NCI-H128 (cell line): ENCODE results near the gene CFAP300.

Experiments used
- DNase-seq: peaks from one replicate; lab custom pipeline; 2025; ENCODE audit not compliant: unreplicated experiment; lab: John Stamatoyannopoulos, UW

CFAP300 gene

DNA sequence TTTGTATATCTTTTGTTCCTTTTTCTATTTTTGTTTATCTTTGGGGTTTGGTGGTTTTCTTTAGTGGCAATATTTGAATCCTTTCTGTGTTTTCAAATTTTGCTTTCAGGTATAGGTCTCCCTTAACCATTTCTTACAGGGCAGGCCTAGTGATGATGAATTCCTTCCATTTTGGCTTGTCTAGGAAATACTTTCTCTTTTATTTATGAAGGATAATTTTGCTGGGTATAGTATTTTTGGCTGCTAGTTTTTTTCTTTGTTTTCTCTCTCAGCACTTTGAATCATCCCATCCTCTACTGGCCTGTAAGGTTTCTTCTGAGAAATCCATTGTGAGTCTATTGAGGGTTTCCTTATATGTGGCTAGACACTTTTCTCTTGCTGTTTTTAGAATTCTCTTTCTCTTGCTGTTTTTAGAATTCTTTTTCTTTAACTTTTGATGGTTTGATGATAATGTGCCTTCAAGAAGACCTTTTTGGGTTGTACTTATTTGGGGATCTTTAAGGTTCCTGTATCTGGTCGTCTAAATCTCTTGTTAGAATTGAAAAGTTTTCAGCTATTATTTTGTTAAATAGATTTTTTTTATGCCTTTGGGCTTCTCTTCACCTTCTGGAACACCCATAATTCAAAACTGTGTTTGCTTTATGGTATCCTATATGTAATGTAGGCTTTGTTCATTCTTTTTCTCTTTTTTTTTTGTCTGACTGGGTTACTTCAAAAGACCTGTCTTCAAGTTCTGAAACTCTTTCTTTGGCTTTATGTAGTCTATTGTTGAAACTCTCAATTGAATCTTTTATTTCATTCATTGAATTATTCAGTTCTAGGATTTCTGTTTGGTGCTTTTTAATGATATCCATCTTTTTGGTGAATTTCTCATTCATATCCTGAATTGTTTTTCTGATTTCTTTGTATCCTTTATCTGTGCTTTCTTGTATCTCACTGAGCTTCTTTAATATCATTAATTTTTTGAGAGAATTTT is 24.5 kb downstream of the CFAP300 start:
- no peak for DNase-seq

DNA sequence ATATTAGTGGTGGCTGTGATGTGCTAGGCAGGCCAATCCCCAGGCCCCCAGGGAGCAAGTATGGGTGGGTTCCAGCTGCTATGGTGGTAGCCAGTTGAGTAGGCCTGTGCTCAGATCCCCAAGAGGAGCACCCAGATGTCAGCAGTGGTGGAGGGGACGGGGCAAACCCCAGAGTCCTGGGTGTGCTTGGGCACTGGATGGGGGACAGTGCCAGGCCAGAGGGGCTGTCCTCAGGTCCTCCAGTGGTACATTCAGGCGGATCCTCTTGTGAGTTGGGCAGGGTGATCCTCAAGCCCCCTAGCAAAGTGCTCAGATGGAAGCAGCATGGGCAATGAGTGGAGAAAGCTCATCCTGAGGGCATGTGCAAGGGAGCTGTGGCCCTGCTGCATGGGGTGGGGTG is 26.0 kb downstream of the CFAP300 start:
- no peak for DNase-seq

DNA sequence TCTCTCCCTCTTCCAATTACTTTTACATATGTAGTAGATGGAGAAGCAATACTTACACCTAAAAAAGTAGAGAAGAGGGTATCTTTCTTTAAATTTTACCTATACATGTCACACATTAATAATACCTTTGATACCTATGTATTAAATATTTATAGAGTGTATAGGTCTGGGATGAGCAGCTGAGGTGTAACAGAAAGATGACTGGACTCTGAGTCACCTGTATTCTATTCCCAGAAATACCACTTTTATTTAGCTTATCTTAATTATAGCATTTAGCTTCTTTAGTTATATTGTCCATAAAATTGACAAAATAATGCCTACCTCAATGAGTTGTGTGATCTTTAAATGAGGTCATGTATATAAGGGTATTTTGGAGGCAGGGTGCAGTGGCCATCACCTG is 32.4 kb downstream of the CFAP300 start:
- no peak for DNase-seq

DNA sequence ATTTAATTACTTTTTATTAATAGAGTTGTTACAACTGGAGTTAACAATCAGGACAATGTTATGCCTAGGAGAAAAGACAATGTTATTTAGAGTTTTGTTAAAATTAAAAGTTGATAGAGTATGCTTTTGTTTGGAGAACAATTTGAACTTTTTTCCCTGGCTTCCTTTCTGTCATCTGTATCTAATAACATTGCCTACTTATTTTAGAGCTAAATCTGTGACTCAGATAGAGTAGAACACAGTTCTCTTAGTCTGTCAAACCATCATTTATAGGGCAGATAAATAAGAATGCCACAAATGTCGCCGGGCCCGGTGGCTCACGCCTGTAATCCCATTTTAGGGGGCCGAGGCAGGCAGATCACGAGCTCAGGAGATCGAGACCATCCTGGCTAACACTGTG is 34.1 kb downstream of the CFAP300 start:
- DNase-seq: no peak

DNA sequence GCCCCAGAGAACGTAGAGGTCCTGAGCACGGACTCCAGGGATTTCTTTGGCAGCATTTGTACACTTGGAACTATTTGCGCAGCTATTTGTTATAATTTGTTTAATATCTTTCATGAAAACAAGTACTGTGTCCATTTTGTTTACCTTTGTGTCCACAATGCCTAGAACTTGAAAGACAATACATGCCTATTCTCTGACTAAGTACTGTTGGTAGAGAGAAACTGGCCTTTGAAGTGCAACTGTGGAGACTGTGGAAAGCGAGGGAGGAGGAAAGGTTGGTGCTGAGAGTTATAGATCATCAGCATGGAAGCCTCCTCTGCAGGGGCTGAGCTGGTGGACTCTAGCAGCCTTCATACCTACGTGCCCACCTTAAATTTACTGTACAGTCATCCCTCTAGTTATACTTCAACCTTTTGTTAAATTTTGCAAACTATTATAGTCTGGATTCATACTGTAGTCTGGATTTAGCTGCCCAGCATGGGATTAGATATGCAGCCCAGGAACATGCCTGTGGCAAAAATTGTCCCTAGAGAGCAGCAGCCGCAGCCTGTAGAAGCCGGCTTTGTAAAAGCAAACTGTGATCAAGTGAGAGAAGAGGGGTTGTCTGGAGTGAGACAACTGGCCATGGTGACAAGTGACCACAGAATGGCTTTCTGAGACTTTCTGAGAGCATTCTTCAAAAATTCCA is 38.8 kb downstream of the CFAP300 start:
- no peak for DNase-seq

DNA sequence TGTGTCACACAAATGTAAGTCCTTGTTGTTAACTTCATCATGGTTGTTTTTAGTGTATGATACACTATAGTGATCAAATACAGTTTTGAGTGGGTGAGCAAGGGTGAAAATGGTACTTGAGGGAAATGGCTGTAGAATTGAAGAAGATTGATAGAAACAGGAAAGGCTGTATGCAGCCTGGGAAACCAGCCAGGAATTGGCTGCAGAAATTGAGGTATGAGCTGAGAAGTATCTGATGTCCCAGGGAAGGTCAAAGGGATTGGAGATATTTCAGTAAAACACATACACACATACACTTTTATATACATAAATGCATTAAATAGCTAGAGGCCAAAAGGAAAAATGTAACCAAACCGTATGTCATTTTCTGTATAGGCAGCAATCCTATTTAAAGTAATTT is 49.9 kb downstream of the CFAP300 start:
- no peak for DNase-seq

DNA sequence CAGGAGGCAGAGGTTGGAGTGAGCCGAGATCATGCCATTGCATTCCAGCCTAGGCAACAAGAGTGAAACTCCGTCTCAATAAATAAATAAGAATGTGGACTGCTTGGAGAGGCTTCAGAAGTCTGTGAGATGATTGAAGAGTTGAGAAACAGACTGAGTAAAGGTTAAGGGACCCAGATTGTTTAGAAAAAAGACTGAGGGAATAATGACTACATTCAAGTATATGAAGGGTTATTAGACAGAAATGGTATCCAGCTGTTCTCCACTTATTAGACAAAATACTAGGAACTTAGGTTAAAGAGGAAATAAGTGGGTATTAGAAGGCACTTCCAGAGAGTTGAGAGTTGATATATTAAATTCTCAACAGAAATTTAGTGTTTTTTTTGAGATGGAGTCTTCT is 52.5 kb downstream of the CFAP300 start:
- DNase-seq: no peak

DNA sequence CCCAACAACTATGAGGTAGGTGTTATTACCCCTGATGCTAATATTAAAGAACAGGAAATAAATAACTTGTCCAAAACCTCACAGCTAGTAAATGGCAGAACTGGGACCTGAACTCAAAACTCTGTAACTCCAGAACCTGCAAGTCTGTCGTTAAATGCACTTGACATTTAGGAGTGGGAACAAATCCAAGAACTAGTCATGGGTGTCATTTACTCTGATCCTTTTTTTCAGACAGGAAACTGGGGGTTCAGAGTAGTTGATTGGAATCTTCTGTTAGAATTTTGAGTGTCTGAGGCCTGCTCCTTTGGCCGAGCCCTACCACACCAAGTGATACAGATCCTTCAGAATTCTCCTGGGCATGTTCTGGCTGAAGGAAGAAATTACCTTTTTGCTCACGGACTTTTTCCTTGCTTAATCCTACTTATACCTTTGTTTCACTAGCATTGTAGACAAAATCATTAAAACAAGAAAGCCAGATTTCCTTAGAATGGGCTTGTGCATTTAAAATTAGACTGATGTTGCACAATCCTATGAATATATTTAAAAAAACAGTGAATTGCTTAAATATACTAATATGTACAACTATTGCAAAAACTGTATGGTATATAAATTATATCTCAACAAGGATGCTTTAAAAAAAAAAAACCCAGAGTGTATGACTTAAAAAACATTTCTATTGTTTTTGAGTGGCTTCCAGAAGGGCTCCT is 61.6 kb downstream of the CFAP300 start:
- no peak for DNase-seq

DNA sequence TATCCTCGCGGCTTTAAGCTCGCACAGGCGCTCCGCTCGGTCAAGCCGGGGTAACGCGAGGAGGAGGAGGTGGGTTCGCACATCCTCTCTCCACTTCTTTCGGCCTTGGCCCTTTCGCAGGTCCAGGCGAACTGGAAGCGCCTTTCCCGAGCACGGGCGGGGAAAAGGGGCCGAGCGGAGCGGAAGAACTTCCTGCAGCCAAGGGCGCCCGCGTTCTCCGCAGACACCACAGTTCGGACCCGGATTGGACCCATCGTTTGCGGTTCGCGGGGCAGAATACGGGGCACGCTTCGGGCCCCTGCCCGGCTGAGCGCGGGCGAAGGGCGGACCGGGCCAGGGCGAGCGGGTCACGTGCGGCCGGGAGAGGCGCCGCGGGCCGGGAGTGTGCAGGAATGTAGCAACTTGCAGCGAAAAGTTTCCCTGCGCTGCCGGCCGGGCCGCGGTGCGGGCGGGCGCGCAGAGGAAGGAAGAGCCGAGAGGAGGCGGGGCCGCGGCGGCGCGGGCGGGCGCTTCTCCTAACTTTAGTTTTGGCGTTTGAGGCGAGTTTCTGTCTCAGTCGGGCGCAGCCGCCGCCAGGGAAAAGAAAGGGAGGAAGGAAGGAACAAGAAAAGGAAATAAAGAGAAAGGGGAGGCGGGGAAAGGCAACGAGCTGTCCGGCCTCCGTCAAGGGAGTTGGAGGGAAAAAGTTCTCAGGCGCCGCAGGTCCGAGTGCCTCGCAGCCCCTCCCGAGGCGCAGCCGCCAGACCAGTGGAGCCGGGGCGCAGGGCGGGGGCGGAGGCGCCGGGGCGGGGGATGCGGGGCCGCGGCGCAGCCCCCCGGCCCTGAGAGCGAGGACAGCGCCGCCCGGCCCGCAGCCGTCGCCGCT is 62.9 kb downstream of the CFAP300 start, which contains the start of gene YAP1:
YAP1 (plus strand) TSS at position 552 of the 865 bp plus-strand sequence. CDS start 402 bp downstream, outside the sequence.
- no peak for DNase-seq

DNA sequence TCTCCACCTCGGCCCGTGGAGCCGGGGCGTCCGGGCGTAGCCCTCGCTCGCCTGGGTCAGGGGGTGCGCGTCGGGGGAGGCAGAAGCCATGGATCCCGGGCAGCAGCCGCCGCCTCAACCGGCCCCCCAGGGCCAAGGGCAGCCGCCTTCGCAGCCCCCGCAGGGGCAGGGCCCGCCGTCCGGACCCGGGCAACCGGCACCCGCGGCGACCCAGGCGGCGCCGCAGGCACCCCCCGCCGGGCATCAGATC is 63.4 kb downstream of the CFAP300 start:
- no peak for DNase-seq

DNA sequence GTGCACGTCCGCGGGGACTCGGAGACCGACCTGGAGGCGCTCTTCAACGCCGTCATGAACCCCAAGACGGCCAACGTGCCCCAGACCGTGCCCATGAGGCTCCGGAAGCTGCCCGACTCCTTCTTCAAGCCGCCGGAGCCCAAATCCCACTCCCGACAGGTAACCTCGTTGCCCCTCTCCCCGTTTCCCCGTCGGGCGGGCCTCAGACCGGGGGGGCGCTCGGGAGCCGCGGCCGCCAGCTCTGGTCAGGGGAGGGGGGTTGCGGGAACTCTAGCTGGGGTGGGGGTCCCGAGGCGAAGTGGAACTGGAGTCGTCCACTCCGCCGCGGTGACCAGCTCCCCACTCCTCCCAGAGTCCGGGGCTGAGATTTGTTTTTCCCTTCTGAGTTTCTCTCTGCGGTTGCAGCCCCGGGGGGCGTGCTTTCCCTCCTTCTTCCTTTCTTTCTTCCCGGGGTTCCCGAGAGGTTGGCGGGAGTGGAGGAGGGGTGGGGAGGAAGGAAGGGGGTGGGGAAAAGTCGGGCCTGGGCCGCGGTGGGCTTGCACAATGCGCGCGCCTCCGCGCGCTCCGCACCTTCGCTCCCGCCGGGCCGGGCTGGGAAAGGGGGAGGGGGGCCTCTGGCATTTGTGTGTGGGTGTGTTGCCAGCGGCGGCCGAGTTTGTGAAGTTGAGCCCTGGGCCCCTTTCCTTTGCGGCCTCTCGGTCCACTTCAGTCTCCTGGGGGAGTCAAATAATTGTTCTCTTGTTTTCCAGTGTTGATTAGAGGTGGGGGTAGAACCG is 64.0 kb downstream of the CFAP300 start:
- DNase-seq: no peak

DNA sequence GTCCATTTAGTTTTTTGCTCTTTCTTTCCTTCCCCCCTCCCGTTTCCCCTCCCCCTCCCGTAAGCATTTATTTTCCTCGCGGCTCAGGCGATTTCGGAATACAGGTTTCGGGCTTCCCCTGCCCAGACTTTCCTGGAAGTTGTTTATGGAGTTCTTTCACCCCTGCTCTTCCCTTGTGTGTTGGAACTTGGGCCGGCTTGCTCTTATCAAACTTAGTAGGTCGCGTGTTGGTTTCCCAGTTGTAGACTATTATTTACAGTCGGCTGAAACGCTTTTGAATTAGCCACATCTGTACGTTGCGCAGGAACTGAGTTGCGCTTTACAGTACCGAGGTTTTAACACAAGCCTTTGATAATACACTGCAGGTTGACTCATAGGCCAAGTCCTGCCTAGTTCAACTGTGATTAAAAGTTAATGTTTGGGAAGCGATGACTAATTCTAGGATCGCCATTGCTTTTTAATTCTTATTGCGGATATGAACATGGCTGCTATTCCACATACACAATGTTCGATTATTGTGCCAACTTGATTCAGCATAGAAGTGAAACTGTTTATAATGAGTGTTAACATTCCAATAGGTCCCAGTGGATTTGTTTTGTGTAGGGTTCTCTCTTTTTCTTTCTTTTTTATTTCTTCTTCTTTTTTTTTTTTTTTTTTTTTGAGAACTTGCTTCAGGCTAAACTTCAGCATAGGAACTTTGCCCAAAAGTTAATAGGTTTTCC is 64.7 kb downstream of the CFAP300 start:
- DNase-seq: no peak

DNA sequence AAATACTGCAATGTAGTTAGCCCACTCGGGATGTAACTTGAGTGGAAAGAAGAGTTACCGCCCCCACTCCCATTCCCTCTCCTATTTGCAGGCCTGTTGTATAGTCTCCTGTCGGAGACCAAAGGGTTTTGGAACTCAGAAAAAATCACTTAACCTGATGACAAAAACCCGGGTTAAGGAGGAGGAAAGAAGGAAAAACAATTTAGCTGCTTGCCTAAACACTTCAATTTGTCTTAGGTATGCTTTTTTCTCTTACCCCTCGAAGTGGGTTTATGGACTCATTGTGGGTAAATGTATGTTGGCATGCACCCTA is 65.2 kb downstream of the CFAP300 start:
- no peak for DNase-seq

DNA sequence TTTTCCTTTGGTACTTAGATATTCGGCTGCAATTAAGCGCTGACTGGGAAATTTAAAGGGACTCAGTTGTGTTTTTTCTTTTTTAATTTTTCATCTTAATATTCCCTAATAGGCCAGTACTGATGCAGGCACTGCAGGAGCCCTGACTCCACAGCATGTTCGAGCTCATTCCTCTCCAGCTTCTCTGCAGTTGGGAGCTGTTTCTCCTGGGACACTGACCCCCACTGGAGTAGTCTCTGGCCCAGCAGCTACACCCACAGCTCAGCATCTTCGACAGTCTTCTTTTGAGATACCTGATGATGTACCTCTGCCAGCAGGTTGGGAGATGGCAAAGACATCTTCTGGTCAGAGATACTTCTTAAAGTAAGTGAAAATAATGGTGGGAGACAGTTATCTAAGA is 66.8 kb downstream of the CFAP300 start:
- no peak for DNase-seq

DNA sequence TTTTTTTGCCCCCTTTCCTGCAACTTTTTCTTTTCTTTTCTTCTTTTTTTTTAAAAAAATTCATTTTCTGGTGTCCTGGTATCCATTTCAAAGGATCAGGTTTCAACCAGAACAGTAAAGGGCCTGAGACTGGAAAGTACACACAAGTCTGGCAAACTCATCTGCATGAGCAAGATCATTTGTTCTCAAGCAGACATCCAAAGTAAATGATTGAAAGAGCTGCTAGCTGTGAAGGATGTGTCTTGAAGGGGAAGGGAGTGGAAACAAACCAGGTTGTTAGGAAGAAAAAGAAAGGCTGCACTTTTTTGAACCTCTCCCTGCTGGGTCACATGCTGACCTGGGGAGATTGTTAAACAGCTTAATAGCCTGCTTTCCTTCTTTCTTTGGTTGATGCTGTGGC is 68.3 kb downstream of the CFAP300 start:
- DNase-seq: no peak

DNA sequence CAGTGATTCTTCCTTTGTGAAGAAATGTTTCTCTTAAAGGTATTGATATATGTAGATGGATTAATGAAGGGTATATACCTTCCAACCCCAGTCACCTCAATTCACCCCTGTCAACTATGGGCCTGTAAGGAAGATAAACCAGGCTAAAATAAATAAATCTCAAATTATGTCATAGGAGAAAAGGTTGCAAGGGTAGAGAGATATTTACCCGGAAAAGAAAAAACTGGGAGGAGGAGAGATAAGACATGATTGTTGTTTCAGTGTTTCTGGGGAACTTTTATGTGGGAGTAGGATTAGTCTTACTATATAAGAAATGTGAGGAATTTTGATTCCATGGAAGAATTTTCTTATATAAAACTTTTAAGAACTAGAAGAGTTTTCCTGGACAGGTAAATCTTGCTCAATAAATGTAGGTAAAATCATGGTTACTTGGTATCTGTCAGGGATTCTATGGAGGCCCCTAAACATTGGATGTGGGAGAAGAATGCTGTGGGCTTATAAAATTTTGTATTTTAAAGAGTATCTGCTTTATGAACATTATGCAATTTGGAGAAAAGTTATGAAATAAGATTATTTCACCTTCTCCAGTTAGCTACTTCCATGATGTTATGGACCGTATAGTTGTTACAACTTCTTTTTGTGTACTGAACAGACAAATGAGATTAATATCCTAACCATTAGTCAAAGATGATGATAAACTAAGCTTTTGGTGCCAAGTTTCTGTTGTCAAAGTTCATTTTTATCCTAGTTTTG is 69.4 kb downstream of the CFAP300 start:
- no peak for DNase-seq

DNA sequence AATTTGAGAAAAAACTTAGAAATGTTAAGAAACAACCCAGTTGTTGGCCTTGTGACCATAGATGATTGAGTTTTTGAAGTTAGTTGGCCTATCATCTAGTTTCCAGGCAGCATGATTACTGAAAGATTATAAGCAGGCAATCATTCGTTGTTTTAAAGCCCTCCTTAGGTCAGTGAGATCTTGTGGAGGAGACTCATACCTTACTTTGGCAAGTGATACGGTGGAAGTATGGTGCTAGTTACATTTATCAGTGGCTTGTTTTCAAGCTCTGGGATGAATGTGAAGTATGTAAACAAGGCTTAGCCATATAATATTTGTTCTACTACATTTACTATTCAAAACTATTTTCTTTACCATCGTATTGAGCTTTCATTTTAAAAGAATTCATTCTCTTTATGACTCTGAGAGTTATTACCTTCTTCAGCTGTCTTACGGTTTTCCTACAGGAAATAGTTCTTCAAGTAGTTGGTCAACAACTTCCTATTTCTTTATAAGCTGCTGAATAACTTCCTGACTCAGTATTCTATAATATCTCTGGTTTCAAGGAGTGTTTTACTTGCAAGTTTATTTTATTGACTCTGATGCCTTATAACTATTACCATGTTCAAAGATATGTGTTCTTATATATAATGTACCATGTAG is 70.4 kb downstream of the CFAP300 start:
- DNase-seq: no peak

DNA sequence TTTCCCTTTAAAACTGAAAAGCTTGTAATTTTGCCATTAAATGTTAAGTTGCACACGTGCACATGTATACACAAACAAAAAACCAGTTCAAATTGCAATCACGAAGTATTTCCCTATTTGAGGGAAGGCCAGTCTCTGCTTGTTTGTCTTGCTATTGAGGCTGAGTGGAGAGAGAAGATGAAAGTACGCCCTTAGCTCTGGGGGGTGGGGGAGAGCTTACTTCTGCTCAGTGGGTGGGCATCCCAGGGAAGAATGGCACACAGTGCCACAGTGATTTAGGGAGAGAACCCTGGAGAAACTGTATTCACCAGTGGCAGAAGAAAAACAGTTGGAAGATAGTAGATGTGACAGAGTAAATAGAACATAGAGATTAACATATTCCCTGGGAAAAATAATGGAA is 71.7 kb downstream of the CFAP300 start:
- no peak for DNase-seq

DNA sequence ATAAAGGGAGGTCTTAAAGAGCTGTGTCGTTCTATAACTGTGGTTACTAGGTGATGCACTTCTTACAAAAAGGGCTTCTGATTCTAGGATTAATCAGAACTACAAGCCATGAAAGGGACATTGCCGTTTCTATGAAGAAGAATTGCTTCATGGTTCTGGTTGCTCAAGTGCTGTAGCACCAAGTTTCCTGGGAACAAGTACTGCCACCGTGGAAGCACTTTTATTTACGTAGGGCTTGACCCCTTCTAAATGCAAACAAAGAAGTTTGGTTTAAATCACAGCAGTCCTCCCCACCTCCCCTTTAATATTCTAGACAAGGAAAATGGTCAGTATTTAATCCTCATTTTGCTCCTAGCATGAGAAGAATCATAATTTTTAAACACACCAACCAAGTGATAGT is 72.8 kb downstream of the CFAP300 start:
- no peak for DNase-seq
